ENCODE data around the gene ATP11A.

Gene ATP11A

GRCh38 chr13:112689303-112690245, at the start of gene ATP11A:
Gene ATP11A (plus strand): TSS chr13:112690038. CDS start chr13:112690417, 379 bp downstream.
- ATAC-seq (peak; percentile 84), DNase-seq (peak; percentile 81 to 82)
- Mint-ChIP-seq H3K27me3 (no peaks in the 10 kb centered on the region), H3K9me3 (no peaks in the 10 kb centered on the region), H3K4me3 (peak within 1 kb of the TSS; percentile 93 to 94), H3K4me1 (peaks cover 61% of the 10 kb centered on the region), H3K27ac (peak within 1 kb of the TSS; percentile 84 to 90)

GRCh38 chr13:112641456-112642089, 48.3 kb upstream of the ATP11A start:
- Mint-ChIP-seq H3K27me3 (peaks cover 61% of the 10 kb centered on the region), H3K4me1 (peaks cover 11% of the 10 kb centered on the region), H3K9me3 (no peaks in the 10 kb centered on the region), H3K4me3 (no peak overlapping the region), H3K27ac (no peak overlapping the region)
- no peak for ATAC-seq
- DNase-seq = no peak

GRCh38 chr13:112642090-112642460, 47.8 kb upstream of the ATP11A start:
- DNase-seq = no peak
- Mint-ChIP-seq H3K27me3 (peaks cover 56% of the 10 kb centered on the region), H3K27ac (no peak overlapping the region), H3K4me3 (no peak overlapping the region), H3K4me1 (peaks cover 11% of the 10 kb centered on the region), H3K9me3 (no peaks in the 10 kb centered on the region)
- no peak for ATAC-seq

- Mint-ChIP-seq H3K4me3 (no peak overlapping the region), H3K27me3 (peaks cover 41% of the 10 kb centered on the region), H3K9me3 (no peaks in the 10 kb centered on the region), H3K4me1 (peaks cover 11% of the 10 kb centered on the region), H3K27ac (no peak overlapping the region)
- no peak for DNase-seq
- ATAC-seq = no peak
Observed at GRCh38 chr13:112643759-112644459, 45.9 kb upstream of the ATP11A start.

- Mint-ChIP-seq H3K27me3 (peaks cover 26% of the 10 kb centered on the region), H3K27ac (no peak overlapping the region)
Observed at GRCh38 chr13:112645327-112645914, 44.4 kb upstream of the ATP11A start.

GRCh38 chr13:112647256-112647655, 42.6 kb upstream of the ATP11A start:
- ATAC-seq = no peak
- DNase-seq = no peak
- Mint-ChIP-seq H3K27ac (no peak overlapping the region), H3K4me1 (no peaks in the 10 kb centered on the region), H3K9me3 (no peaks in the 10 kb centered on the region), H3K4me3 (no peak overlapping the region), H3K27me3 (peaks cover 23% of the 10 kb centered on the region)

More at GRCh38 chr13:112645327-112645914, 44.4 kb upstream of the ATP11A start:
- no peaks in the 10 kb centered on the region for H3K9me3 Mint-ChIP-seq
- no peak overlapping the region for H3K4me3 Mint-ChIP-seq
- H3K4me1 Mint-ChIP-seq = peaks cover 5% of the 10 kb centered on the region
- no peak for ATAC-seq
- DNase-seq = no peak

GRCh38 chr13:112648101-112648500, 41.7 kb upstream of the ATP11A start:
- no peak for ATAC-seq
- Mint-ChIP-seq H3K27ac (no peak overlapping the region), H3K4me3 (no peak overlapping the region), H3K4me1 (no peaks in the 10 kb centered on the region), H3K9me3 (no peaks in the 10 kb centered on the region), H3K27me3 (peaks cover 21% of the 10 kb centered on the region)
- no peak for DNase-seq

- DNase-seq (no peak), ATAC-seq (no peak)
- no peak overlapping the region for H3K4me3 Mint-ChIP-seq
- H3K4me1 Mint-ChIP-seq = no peaks in the 10 kb centered on the region
- H3K27me3 Mint-ChIP-seq = peaks cover 21% of the 10 kb centered on the region
- peak overlapping the region in 1 of 2 donors; percentile 13 for H3K27ac Mint-ChIP-seq
- no peaks in the 10 kb centered on the region for H3K9me3 Mint-ChIP-seq
Observed at GRCh38 chr13:112648966-112649690, 40.7 kb upstream of the ATP11A start.

- no peak overlapping the region for H3K4me3 Mint-ChIP-seq
- H3K27ac Mint-ChIP-seq = no peak overlapping the region
- no peaks in the 10 kb centered on the region for H3K4me1 Mint-ChIP-seq
- no peaks in the 10 kb centered on the region for H3K9me3 Mint-ChIP-seq
- ATAC-seq (no peak), DNase-seq (no peak)
- peaks cover 8% of the 10 kb centered on the region for H3K27me3 Mint-ChIP-seq
Observed at GRCh38 chr13:112651311-112651710, 38.5 kb upstream of the ATP11A start.

GRCh38 chr13:112651750-112652511, 37.9 kb upstream of the ATP11A start:
- DNase-seq = no peak
- H3K4me3 Mint-ChIP-seq = no peak overlapping the region
- H3K27me3 Mint-ChIP-seq = peaks cover 8% of the 10 kb centered on the region
- H3K27ac Mint-ChIP-seq = no peak overlapping the region
- ATAC-seq = no peak
- no peaks in the 10 kb centered on the region for H3K4me1 Mint-ChIP-seq
- no peaks in the 10 kb centered on the region for H3K9me3 Mint-ChIP-seq

- no peaks in the 10 kb centered on the region for H3K9me3 Mint-ChIP-seq
- DNase-seq (no peak), ATAC-seq (no peak)
- H3K27ac Mint-ChIP-seq = no peak overlapping the region
- H3K27me3 Mint-ChIP-seq = peaks cover 8% of the 10 kb centered on the region
- no peak overlapping the region for H3K4me3 Mint-ChIP-seq
- no peaks in the 10 kb centered on the region for H3K4me1 Mint-ChIP-seq
Observed at GRCh38 chr13:112652512-112653070, 37.2 kb upstream of the ATP11A start.

- ATAC-seq (no peak), DNase-seq (no peak)
- Mint-ChIP-seq H3K4me1 (no peaks in the 10 kb centered on the region), H3K4me3 (no peak overlapping the region), H3K27me3 (peaks cover 8% of the 10 kb centered on the region), H3K9me3 (no peaks in the 10 kb centered on the region), H3K27ac (peak overlapping the region in 1 of 2 donors; percentile 34)
Observed at GRCh38 chr13:112653071-112653470, 36.8 kb upstream of the ATP11A start.

- no peaks in the 10 kb centered on the region for H3K4me1 Mint-ChIP-seq
- H3K27me3 Mint-ChIP-seq = peaks cover 8% of the 10 kb centered on the region
- ATAC-seq (no peak), DNase-seq (no peak)
- no peak overlapping the region for H3K27ac Mint-ChIP-seq
- H3K9me3 Mint-ChIP-seq = no peaks in the 10 kb centered on the region
- H3K4me3 Mint-ChIP-seq = no peak overlapping the region
Observed at GRCh38 chr13:112655913-112656312, 33.9 kb upstream of the ATP11A start.

GRCh38 chr13:112657850-112658445, 31.9 kb upstream of the ATP11A start:
- Mint-ChIP-seq H3K27ac (no peak overlapping the region), H3K9me3 (no peaks in the 10 kb centered on the region), H3K4me3 (no peak overlapping the region), H3K27me3 (no peaks in the 10 kb centered on the region), H3K4me1 (no peaks in the 10 kb centered on the region)
- DNase-seq (no peak), ATAC-seq (no peak)

All from stimulated activated naive CD8-positive, alpha-beta T cell treated with anti-CD3 and anti-CD28 coated beads, Interleukin-15, amount 100 ng/mL, for 72 hours (primary cell).